ENCODE measurements around the gene SPOUT1.

SPOUT1 gene

DNA sequence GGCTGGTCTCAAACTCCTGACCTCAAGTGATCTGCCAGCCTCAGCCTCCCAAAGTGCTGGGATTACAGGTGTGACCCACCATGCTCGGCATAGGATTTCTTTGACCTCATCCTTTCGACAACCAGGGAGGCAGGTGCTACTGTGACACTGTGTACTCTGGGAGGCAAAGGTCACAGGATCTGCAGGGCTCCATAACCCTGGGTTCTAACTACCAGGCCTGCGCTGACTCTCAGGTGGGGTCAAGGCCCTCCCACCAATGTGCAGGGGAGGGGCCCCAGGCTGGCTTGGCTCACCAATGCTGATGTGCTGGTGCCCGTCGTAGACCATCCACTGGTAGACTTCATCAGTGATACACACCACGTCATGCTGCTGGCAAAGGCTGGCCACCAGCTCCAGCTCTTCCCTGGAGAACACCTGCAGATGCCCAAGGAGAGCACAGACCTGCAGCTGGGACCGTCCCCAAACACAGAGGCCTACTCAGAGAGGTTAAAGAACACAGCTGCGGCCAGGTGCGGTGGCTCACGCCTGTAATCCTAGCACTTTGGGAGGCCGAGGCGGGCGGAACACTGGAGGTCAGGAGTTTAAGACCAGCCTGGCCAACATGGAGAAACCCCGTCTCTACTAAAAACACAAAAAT is 7.0 kb upstream of the SPOUT1 start:
- DNase-seq (ENCODE audit: low read depth in 2 of 2), result no peak

DNA sequence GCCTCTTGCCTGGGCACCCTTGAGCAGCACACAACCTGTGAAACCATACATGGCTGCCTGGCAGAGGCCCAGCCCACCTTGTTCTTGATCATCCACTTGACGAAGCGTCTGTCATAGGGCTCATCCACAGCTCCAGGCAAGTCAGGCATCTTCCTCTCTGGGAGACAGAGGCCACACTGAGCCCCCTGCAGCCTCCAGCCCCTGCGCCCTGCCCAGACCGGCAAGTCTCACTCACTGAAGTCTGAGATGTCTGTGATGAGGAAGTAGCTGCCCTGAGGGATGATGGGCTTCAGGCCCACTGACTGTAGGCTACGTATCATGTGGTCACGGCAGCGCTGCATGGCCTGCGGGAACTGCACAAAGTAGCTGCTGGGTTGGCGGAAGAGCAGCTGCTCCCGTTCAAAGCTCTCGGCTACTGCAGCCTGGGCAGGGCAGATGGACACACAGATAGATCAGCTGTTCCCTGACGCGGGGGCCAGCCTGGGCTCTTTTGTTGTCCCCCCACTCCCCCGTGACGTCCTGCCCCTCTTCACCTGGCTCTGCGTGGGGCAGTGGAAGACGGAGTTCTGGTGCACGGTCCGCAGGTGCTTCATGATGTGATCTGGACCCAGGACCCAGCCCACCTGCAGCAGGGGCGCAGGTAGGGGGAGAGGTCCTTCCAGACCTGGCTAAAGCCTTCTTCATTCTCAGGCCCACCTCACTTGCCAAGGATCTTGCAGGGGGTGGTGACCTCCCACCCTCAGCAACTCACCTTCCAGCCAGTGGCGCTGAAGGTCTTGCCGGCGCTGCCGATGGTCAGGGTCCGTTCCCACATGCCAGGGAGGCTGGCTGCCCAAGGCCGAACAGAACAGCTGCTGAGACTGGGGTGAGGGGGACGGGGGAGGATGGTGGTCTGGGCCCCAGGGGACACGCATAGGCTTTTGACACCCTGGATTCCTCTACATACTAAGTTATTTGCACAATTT is 5.9 kb upstream of the SPOUT1 start:
- DNase-seq (ENCODE audit: low read depth in 2 of 2), result no peak

GRCh38 chr9:128833696-128834095 is 4.1 kb upstream of the SPOUT1 start:
- DNase-seq (ENCODE audit: low read depth in 2 of 2), result no peak

DNA sequence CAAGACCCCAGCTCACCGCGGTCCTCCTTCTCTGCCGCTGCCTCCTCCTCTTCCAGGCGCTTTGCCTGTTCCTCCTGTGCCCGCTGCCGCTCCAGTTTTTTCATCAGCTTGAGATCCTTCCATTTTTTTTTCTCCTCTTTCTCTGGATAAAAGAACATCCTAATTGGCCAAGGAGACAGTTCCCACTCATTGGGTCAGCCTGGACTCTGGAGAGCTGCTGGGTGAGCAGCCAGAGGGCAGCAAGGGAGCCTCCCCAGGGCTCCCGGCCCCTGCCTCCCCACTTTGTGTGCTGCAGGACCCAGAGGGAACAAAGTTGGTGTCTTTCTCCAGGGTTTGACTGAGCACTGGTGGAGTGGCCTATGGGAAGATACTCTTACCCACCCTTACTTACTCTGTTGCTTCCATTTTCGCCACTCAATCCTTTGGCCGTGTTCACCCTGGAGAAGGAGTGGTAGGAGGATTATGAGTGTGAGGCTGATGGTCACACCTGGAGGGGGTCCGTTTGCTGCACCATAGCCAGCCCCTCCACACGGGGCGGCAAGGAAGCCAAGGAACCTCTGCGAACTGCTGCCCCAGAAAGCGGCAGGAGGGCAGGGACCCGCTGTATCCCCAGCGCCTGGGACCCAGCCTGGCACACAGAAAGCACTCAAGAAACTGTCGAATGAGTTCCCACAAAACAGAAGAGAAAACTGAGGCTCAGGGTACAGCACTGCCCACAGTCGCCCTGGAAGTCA is 708 bp downstream of the SPOUT1 start:
- DNase-seq (ENCODE audit: low read depth in 2 of 2), result no peak

- no peak for DNase-seq (ENCODE audit: low read depth in 2 of 2)
These were observed 1.3 kb downstream of the SPOUT1 start for GRCh38 chr9:128828267-128828666.

- DNase-seq (ENCODE audit: low read depth in 2 of 2), result no peak
These were observed 3.5 kb downstream of the SPOUT1 start for GRCh38 chr9:128825923-128826700.

DNA sequence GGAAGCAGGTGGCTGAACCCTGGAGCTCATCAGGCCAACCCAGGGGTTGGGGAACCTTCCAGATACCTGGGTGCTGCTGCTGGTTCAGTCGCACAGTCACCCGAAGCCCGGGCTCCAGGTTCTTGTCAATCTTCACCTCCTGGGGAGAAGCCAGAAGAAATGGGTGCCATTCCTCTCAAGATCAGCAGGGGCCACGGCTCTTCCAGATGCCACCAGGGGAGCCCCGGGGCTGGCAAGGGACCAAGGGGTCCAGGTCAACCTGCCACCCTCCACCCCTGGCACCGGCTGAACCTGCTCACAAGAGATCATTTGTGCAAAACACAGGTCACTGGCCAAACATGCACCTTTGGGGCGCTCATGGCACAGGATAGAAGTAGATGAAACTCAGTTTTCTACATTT is 4.7 kb downstream of the SPOUT1 start:
- DNase-seq (ENCODE audit: low read depth in 2 of 2), result no peak

GRCh38 chr9:128823903-128824406 is 5.6 kb downstream of the SPOUT1 start:
- no peak for DNase-seq (ENCODE audit: low read depth in 2 of 2)

DNA sequence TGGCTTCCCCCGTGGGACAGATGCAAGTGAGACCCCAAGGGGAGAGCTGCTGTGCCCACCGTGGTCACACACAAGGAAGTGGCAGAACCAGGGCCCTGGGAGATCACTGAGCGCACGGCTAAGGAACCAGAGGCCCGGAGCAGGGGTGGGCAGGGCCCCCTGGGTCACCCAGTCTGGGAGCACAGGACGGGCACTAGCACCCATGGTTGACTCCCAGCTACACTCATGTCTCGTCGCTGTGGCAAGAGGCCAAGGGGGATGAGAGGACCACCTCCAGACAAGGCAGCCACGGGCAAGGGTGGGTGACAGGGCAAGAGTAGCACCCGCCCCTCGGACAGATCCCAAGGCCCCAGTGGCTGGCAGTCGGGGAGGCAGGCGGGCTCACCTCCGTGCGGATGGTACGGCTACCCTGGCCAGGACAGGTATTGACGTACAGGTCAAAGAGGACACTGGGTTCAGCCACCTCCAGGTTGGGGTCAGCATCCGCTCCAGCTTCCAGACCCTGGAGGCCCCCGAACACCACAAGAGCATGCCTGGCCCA is 6.2 kb downstream of the SPOUT1 start:
- no peak for DNase-seq (ENCODE audit: low read depth in 2 of 2)

GRCh38 chr9:128822407-128823042 is 7.1 kb downstream of the SPOUT1 start:
- no peak for DNase-seq (ENCODE audit: low read depth in 2 of 2)

DNA sequence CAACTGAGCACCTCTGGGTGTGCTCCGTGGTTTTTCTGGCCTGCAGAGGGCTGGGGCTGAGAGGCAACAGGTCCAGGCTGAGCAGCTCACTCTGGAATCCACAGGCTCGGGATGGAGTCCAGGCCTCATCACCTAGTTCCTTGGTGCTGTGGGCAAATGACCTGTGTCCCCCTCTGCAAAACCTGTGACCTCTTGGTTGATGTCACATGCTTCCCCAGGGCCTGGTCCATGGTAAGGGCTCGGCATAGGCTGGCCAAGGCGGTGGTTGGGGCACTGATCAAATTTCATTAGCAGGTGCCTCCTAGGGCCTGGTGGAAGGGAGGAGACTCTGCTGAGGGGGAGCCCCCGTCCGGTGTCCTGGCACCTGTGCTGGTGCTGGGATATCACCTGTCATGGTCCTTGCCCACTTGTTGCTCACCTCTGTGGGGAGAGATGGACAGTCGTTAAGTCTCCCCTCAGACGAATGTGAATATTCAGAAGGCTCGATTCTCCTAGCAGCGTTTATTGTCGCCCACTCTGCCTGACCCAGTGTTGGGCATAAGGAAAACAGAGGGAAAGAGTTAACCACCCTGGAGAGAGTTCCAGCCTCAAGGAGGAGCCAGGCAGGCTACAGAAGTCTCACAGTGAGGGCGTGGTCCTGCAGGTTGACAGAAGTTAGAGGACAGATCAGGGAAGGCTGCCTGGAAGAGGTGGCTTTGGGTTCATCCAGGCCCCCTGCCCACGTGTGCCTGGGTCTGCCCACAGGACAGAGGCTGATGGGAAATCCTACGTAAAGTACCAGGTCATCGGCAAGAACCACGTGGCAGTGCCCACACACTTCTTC is 7.8 kb downstream of the SPOUT1 start:
- no peak for DNase-seq (ENCODE audit: low read depth in 2 of 2)

DNA sequence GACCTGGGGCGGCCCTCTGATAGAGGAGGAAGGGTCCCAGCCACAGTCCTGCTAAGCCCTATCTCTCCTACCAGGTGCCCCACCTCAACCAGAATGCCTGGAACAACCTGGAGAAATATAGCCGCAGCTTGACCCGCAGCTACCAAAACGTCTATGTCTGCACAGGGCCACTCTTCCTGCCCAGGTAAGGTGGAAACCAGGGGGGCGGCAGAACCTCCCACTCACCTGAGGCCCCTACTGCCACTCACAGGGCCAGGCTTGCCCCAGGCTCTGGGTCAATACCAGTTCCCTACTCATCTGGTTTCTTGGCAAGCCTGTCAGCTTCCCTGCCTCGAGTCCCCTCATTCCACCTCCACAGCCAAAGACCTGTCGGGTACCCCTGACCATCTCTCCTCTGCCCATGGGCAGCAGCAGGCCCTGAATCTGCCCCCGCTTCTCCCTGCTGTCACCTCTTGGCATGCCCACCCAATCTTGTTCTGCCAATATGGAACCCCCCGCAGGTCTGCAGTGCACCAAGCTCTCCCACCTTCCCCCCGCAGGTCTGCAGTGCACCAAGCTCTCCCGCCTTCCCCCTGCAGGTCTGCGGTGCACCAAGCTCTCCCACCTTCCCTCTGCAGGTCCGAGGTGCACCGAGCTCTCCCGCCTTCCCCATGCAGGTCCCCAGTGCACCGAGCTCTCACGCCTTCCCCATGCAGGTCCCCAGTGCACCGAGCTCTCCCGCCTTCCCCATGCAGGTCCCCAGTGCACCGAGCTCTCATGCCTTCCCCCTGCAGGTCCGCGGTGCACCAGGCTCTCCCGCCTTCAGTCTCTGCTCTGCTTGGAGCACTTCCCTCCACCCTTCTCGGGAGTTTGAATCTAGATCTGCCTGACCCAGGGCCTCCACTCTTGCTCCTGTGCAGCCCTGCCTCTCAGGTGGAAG is 8.7 kb downstream of the SPOUT1 start:
- DNase-seq (ENCODE audit: low read depth in 2 of 2), result no peak

- DNase-seq (ENCODE audit: low read depth in 2 of 2), result no peak
These were observed 9.6 kb downstream of the SPOUT1 start for GRCh38 chr9:128819716-128820664.

GRCh38 chr9:128818839-128819715 is 10.5 kb downstream of the SPOUT1 start:
- peak; percentile 35 to 37 for DNase-seq (ENCODE audit: low read depth in 2 of 2)

DNA sequence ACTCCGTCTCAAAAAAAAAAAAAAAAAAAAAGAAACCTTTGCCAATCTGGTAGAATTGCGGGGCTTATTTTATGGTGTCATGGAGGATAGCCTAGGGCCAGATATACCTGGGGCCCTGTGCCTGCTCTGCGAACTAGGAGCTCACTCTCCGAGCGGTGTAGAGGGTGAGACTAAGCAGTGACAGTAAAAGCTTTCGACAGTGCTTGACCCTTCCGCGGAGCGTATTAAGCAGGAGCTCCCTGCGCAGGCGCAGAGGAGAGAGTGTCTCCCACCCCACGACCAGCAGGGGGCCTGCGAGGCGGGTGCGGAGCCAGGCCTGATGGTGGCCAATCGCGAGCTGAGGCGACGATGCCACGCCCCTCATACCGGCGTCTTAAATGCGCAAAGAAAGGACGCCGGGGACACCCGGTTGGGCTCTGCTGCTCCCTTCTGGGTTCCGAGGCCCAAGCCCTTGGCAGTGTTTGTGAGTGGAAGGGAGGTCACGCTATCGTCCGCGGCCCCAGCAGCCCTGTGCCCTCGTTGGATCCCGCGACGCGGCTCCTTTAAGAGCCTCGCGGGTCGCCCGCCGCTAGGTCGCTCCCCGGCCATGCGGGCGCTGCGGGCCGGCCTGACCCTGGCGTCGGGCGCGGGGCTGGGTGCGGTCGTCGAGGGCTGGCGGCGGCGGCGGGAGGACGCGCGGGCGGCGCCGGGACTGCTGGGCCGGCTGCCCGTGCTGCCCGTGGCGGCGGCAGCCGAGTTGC is 11.3 kb downstream of the SPOUT1 start, which contains the start of gene ENDOG:
Gene ENDOG, plus strand, starts transcription at position 402 of the 740 bp plus-strand sequence. Its CDS starts 185 bp downstream, at position 587.
- peak; percentile 95 to 97 for DNase-seq (ENCODE audit: low read depth in 2 of 2)

DNA sequence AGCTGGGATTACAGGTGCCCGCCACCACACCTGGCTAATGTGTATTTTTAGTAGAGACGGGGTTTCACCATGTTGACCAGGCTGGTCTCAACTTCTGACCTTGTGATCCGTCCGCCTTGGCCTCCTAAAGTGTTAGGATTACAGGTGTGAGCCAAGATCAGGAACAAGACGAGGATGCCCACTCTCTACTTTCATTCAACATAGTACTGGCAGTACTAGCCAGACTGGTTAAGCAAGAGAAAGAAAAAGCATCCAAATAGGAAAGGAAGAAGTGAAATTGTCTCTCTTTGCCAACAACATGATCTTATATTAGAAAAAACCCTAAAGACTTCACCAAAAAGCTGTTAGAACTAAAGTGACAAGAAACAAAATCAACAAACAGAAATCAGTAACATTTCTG is 18.7 kb downstream of the SPOUT1 start:
- no peak for DNase-seq (ENCODE audit: low read depth in 2 of 2)

Data from stimulated activated CD4-positive, alpha-beta T cell treated with anti-CD3 and anti-CD28 coated beads, Interleukin-4, amount 100 ng/mL, for 48 hours (primary cell).